Left ventricle myocardium inferior (tissue), 1 donor: ENCODE measurements around the gene VCAM1. TPM values are rescaled to one million over a fixed set of nuclear protein-coding genes. Genes with fewer than 3 reads are reported as not detected.
"Not testable (repeated sequence)": the region's sequence is repeated elsewhere in the genome, so short reads cannot be mapped to it uniquely, and the experiment has no call there.

ENCODE experiments used
- DNase-seq: peaks from one replicate; pipeline ENCODE4 v3.0.0-alpha.2; 2020
- H3K27ac ChIP-seq: fragments of 200-600 bp; replicated peaks from 2 replicates; pipeline ENCODE4 v1.8.0; 2021
- H3K27me3 ChIP-seq: fragments of 200-600 bp; 2 replicates; pipeline ENCODE4 v1.8.0; 2021; ENCODE audit warnings: low read depth
- H3K36me3 ChIP-seq: fragments of 200-600 bp; 2 replicates; pipeline ENCODE4 v1.8.0; 2021
- H3K4me1 ChIP-seq: fragments of 200-600 bp; 2 replicates; pipeline ENCODE4 v1.8.0; 2021
- H3K4me3 ChIP-seq: fragments of 200-600 bp; 2 replicates; pipeline ENCODE4 v1.8.0; 2021; ENCODE audit warnings: mild to moderate bottlenecking, moderate library complexity
- H3K9me3 ChIP-seq: fragments of 200-600 bp; replicated peaks from 2 replicates; pipeline ENCODE4 v1.8.0; 2021
- CTCF ChIP-seq: fragments of 200-600 bp; IDR thresholded peaks from 2 replicates; pipeline ENCODE4 v1.8.0; 2021; ENCODE audit warnings: antibody characterized with exemption, mild to moderate bottlenecking, borderline replicate concordance
- intact Hi-C: fragments of 100-400 bp; cut with micrococcal nuclease; formaldehyde crosslinking; loops from one replicate; pipeline ENCODE4 v1.11.0; 2022
- total RNA-seq: library from RNA; stranded (reverse); fragmentation: NEBNext Ultra II Directional; extraction: Animal tissue kit (Norgen Biotek cat#: 25700); gene quantifications from one replicate; pipeline ENCODE4 v1.2.1, GENCODE V29; 2021
- donor health status: DM: no; HTN: yes; CAD: no; lungs with severe emphysema.

The VCAM1 gene
- total RNA-seq, 1 donor from 2014 or later = 4.0 TPM

GRCh38 chr1:100708476-100709062 lies 11.0 kb upstream of the VCAM1 start:
- no peak for TF ChIP-seq CTCF
- Histone ChIP-seq H3K9me3 (no peaks in the 10 kb centered on the region), H3K4me1 (peaks cover 12% of the 10 kb centered on the region), H3K27ac (peak overlapping the region; percentile 45), H3K27me3 (no peaks in the 10 kb centered on the region), H3K36me3 (no peaks in the 10 kb centered on the region), H3K4me3 (no peak overlapping the region)
- DNase-seq = no peak
- intact Hi-C loops = no loop called here

GRCh38 chr1:100710906-100711682 lies 8.4 kb upstream of the VCAM1 start:
- DNase-seq = no peak
- intact Hi-C loops = no loop called here
- TF ChIP-seq CTCF = no peak
- H3K36me3 ChIP-seq = no peaks in the 10 kb centered on the region
- no peaks in the 10 kb centered on the region for H3K27me3 ChIP-seq
- H3K9me3 ChIP-seq = no peaks in the 10 kb centered on the region
- no peak overlapping the region for H3K27ac ChIP-seq
- H3K4me3 ChIP-seq = no peak overlapping the region
- H3K4me1 ChIP-seq = peaks cover 12% of the 10 kb centered on the region

GRCh38 chr1:100713027-100713426 lies 6.5 kb upstream of the VCAM1 start:
- H3K4me1 ChIP-seq, intact Hi-C loops, H3K9me3 ChIP-seq, H3K27me3 ChIP-seq, H3K36me3 ChIP-seq, DNase-seq, H3K27ac ChIP-seq, H3K4me3 ChIP-seq: not testable (repeated sequence)

- no peaks in the 10 kb centered on the region for H3K4me1 ChIP-seq
- no peak for TF ChIP-seq CTCF
- H3K27me3 ChIP-seq = no peaks in the 10 kb centered on the region
- no peaks in the 10 kb centered on the region for H3K9me3 ChIP-seq
- H3K36me3 ChIP-seq = no peaks in the 10 kb centered on the region
- no peak overlapping the region for H3K27ac ChIP-seq
- H3K4me3 ChIP-seq = no peak overlapping the region
- intact Hi-C loops = no loop called here
- DNase-seq = no peak
Observed at GRCh38 chr1:100713626-100714025, 5.9 kb upstream of the VCAM1 start.

GRCh38 chr1:100714599-100714998 lies 4.9 kb upstream of the VCAM1 start:
- DNase-seq = no peak
- H3K27me3 ChIP-seq = no peaks in the 10 kb centered on the region
- H3K27ac ChIP-seq = no peak overlapping the region
- no peaks in the 10 kb centered on the region for H3K36me3 ChIP-seq
- TF ChIP-seq CTCF = no peak
- H3K4me1 ChIP-seq = peaks cover 5% of the 10 kb centered on the region
- intact Hi-C loops = no loop called here
- H3K4me3 ChIP-seq = no peak overlapping the region
- no peaks in the 10 kb centered on the region for H3K9me3 ChIP-seq

GRCh38 chr1:100717218-100717617 lies 2.3 kb upstream of the VCAM1 start:
- Histone ChIP-seq H3K36me3 (no peaks in the 10 kb centered on the region), H3K27me3 (no peaks in the 10 kb centered on the region), H3K4me3 (no peak overlapping the region), H3K27ac (no peak overlapping the region), H3K4me1 (peaks cover 14% of the 10 kb centered on the region), H3K9me3 (no peaks in the 10 kb centered on the region)
- no peak for DNase-seq
- intact Hi-C loops = no loop called here
- no peak for TF ChIP-seq CTCF
